DND-41 (cell line): ENCODE measurements around the gene MDK.

Experiments
- ATAC-seq: fragments of 200-7000 bp; cut with Tn5 transposase; 3 replicates; pipeline ENCODE4 v1.9.1; 2021; ENCODE audit warnings: low read depth; ENCODE audit not compliant: insufficient read depth
- DNase-seq: peaks from one replicate; pipeline ENCODE4 v3.0.0-alpha.2; 2020
- H2AFZ ChIP-seq: 2 replicates; pipeline ENCODE4 v1.6.0; 2012; ENCODE audit warnings: low read depth, low read length
- H3K27ac ChIP-seq: 2 replicates; pipeline ENCODE4 v1.5.1; 2012; ENCODE audit warnings: low read length, inconsistent platforms
- H3K27me3 ChIP-seq: fragments of 200-600 bp; sonication (generic); 2 replicates; pipeline ENCODE4 v1.6.0; 2012; ENCODE audit warnings: low read length, mild to moderate bottlenecking, inconsistent platforms; ENCODE audit not compliant: insufficient read depth, poor library complexity
- H3K36me3 ChIP-seq: 2 replicates; pipeline ENCODE4 v1.5.1; 2012; ENCODE audit warnings: low read length, inconsistent platforms; ENCODE audit not compliant: insufficient read depth
- H3K4me1 ChIP-seq: 2 replicates; pipeline ENCODE4 v1.5.1; 2012; ENCODE audit warnings: mild to moderate bottlenecking, low read length; ENCODE audit not compliant: insufficient read depth
- H3K4me2 ChIP-seq: 2 replicates; pipeline ENCODE4 v1.6.0; 2012; ENCODE audit warnings: mild to moderate bottlenecking, moderate library complexity, low read length, inconsistent platforms; ENCODE audit not compliant: insufficient read depth
- H3K4me3 ChIP-seq, 2 experiments: fragments of 200-600 bp in 1 of 2; shearing (Covaris generic) in 1 of 2; 2 replicates each; pipeline ENCODE4 v1.5.1; 2012 to 2016; ENCODE audit warnings: inconsistent platforms in 2 of 2, low read length in 2 of 2, mild to moderate bottlenecking in 2 of 2, low read depth in 1 of 2, moderate library complexity in 1 of 2
- H3K79me2 ChIP-seq: 2 replicates; pipeline ENCODE4 v1.6.0; 2012; ENCODE audit warnings: low read length, inconsistent platforms; ENCODE audit not compliant: insufficient read depth
- H3K9ac ChIP-seq: 2 replicates; pipeline ENCODE4 v1.6.0; 2012; ENCODE audit warnings: low read depth, mild to moderate bottlenecking, inconsistent platforms, low read length, moderate library complexity
- H3K9me3 ChIP-seq: 2 replicates; pipeline ENCODE4 v1.5.1; 2012; ENCODE audit warnings: low read length, moderate library complexity, mild to moderate bottlenecking, inconsistent platforms; ENCODE audit not compliant: insufficient read depth, severe bottlenecking
- H4K20me1 ChIP-seq: 2 replicates; pipeline ENCODE4 v1.6.0; 2012; ENCODE audit warnings: low read length; ENCODE audit not compliant: insufficient read depth
- EZH2 ChIP-seq: IDR thresholded peaks from 3 replicates; pipeline ENCODE4 v1.6.1; 2012; ENCODE audit warnings: borderline replicate concordance, low read depth, mild to moderate bottlenecking, moderate library complexity, low read length, inconsistent platforms; ENCODE audit not compliant: severe bottlenecking
- TF ChIP-seq, protein P1 (sequence below): IDR thresholded peaks from 2 replicates; pipeline ENCODE4 v1.5.1; 2012; ENCODE audit warnings: borderline replicate concordance, low read length, moderate library complexity, mild to moderate bottlenecking; ENCODE audit not compliant: poor library complexity, severe bottlenecking; ENCODE audit errors: extremely low read depth

MDK gene

DNA sequence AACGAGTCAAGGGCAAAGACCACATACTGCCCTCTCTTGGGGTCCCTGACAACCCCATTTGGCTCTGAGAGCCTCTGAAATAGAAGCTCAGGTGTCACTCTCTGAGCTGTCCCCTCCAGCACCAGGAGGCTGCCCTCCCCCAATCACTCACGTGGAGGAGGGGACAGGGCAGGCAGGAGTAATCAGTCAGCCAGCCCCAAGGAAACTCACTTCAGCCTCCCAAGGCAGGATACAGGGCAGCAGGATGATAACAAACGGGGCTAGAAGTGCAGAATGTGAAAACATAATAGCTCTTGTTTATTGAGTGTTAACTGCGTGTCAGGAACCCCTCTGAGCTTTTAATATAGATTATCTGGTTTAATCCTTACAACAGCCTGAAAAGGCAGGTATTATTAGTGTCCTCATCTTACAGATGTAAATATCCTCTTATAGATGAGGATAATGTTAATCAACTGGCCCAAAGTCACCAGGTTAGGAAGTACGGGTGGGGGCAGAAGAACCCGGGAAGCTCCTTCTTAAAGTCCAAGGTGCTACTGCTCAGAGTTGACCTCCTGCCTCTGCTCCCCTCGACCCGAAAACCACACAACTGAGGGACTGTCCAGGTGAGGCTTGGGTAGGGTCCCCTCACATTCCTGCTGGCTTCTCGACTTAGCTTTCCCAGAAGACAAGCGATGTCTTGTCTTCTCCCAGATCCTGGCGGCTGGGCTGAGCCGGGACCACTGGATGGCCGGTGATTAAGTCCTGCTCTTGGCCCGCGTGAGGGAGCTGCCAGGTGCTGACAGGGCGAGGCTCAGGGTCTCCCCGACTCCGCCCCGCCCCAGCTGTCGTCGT, 7.4 kb downstream of the MDK start:
- Histone ChIP-seq H3K79me2 (no peaks in the 10 kb centered on the region), H3K9me3 (no peaks in the 10 kb centered on the region), H3K27me3 (peaks cover 41% of the 10 kb centered on the region), H3K4me1 (no peaks in the 10 kb centered on the region), H2AFZ (no peak overlapping the region), H4K20me1 (peaks cover 23% of the 10 kb centered on the region), H3K4me2 (no peak overlapping the region), H3K9ac (no peak overlapping the region), H3K36me3 (no peaks in the 10 kb centered on the region), H3K4me3 (no peak overlapping the region), H3K27ac (no peak overlapping the region)
- TF ChIP-seq, protein P1, sequence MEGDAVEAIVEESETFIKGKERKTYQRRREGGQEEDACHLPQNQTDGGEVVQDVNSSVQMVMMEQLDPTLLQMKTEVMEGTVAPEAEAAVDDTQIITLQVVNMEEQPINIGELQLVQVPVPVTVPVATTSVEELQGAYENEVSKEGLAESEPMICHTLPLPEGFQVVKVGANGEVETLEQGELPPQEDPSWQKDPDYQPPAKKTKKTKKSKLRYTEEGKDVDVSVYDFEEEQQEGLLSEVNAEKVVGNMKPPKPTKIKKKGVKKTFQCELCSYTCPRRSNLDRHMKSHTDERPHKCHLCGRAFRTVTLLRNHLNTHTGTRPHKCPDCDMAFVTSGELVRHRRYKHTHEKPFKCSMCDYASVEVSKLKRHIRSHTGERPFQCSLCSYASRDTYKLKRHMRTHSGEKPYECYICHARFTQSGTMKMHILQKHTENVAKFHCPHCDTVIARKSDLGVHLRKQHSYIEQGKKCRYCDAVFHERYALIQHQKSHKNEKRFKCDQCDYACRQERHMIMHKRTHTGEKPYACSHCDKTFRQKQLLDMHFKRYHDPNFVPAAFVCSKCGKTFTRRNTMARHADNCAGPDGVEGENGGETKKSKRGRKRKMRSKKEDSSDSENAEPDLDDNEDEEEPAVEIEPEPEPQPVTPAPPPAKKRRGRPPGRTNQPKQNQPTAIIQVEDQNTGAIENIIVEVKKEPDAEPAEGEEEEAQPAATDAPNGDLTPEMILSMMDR, result no peak
- no peak for TF ChIP-seq EZH2
- ATAC-seq (no peak), DNase-seq (no peak)

DNA sequence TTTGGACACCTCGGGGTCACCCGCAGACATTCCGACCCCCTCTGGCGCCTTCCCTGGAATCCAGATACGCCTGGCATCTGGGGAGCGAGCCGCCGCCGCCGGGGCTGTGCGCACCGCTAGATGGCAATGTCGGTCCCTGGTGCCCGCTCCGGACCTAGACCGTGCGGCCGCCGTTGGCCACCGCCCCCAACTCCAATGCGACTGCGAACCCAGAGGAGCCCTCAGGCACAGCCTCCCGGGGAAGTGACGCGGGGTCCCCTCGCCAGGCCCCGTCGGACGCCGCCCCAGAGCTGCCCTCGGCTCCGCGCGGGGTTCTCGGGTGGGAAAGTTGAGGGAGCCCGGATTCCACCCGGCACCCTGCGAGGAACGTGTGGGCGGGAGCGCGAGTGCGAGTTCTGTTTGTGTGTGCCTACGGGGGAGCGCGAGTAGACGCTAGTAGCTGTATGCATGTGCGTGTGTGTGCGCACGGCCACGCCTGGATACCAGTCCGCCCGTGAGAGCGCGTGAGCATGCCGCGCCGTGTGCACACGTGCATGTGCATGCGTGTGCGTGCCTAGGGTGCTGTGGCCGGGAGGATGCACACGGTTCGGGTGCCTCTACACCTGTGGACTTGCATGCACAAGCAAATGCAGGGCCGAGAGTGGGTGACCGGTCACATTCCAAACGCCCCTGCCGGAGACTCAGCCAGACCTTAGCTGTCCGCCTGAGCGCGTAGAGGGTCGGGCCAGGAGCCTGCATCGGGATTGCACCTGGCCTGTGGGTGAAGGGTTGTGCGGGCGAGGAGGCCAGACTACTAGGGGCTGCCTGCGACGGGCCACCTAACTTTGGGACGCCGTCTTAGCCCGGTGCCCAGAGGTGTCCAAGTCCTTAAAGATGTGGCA, 8.2 kb downstream of the MDK start:
- H3K9ac ChIP-seq, result no peak overlapping the region
- no peaks in the 10 kb centered on the region for H3K4me1 ChIP-seq
- peak; percentile 78 for TF ChIP-seq EZH2
- TF ChIP-seq, protein P1, result peak; percentile 38

DNA sequence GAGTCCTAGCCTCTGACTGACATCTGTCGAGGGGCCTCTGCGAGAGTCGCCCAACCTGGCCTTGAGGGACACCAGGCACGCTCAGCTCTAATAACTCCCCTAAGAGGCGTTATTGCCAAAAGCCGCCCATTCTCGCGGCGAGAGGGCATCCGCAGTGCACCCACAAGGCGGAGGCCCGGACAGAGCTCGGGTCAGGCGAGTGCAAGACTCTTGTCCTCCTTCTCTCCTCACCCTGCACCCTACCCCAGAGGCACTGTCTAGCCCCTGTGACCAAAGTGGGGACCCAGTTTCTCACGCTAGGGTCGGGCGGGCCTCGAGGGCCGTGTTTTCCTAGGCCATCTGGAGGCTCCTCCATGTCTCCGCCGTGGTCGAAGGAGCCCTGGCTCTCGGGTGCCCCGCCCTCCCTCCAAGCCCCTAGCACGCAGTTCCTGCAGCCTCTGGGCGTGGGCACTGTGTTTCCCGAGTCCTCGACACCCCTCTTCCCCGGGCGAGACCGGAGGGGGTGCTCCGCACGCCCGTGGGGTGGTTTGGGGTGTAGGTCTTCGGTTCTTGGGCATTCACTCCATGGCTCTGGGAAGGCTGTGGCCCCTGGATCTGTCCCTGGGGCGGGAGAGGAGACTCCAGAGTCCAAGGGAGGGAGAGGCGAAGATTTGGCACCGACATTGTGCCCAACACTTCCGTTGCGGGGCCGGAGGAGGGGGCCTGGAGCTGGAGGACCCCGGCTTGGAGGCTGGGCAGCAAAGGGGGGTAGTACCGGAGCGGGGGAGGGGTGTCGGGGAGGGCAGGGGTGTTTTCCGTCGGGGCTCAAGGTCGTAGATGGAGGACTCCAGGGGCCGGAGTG, 9.1 kb downstream of the MDK start:
- Histone ChIP-seq H3K4me2 (no peak overlapping the region), H2AFZ (no peak overlapping the region), H3K79me2 (no peaks in the 10 kb centered on the region), H3K27ac (no peak overlapping the region), H4K20me1 (peaks cover 23% of the 10 kb centered on the region), H3K36me3 (no peaks in the 10 kb centered on the region), H3K27me3 (peaks cover 37% of the 10 kb centered on the region), H3K4me3 (no peak overlapping the region), H3K9ac (no peak overlapping the region), H3K9me3 (no peaks in the 10 kb centered on the region), H3K4me1 (no peaks in the 10 kb centered on the region)
- TF ChIP-seq EZH2, result no peak
- TF ChIP-seq, protein P1, result no peak
- DNase-seq (no peak), ATAC-seq (no peak)

More for the DNA sequence above, 8.2 kb downstream of the MDK start:
- H3K27ac ChIP-seq, result no peak overlapping the region
- no peaks in the 10 kb centered on the region for H3K79me2 ChIP-seq
- DNase-seq (peak; percentile 41), ATAC-seq (peak; percentile 44)
- peaks cover 37% of the 10 kb centered on the region for H3K27me3 ChIP-seq
- H3K9me3 ChIP-seq, result no peaks in the 10 kb centered on the region
- H4K20me1 ChIP-seq, result peaks cover 23% of the 10 kb centered on the region
- no peak overlapping the region for H3K4me3 ChIP-seq
- H3K4me2 ChIP-seq, result no peak overlapping the region
- no peaks in the 10 kb centered on the region for H3K36me3 ChIP-seq
- H2AFZ ChIP-seq, result no peak overlapping the region
